Panc1 (cell line): Measurements from ENCODE around the gene NDUFA11. TPM values are rescaled to one million over a fixed set of nuclear protein-coding genes. Genes with fewer than 3 reads are reported as not detected.

ENCODE experiments used
- ATAC-seq: fragments of 200-7000 bp; cut with Tn5 transposase; 2 replicates; pipeline ENCODE4 v1.9.1; 2020; ENCODE audit warnings: mild to moderate bottlenecking, moderate library complexity
- BruUV-seq: library from RNA; stranded (reverse); fragments of 400-500 nt; replicated peaks from 2 replicates; lab custom pipeline; 2021; lab: Mats Ljungman, UMichigan
- CTCF ChIA-PET: fragments of 300-600 bp; sonication (Branson Sonifier 250); formaldehyde crosslinking; loops from one replicate; lab custom pipeline; 2022; ENCODE audit warnings: antibody characterized with exemption; lab: Charles Lee
- POLR2A ChIA-PET: fragments of 300-600 bp; sonication (Branson Sonifier 250); formaldehyde crosslinking; loops from one replicate; lab custom pipeline; 2022; ENCODE audit warnings: antibody characterized with exemption; lab: Charles Lee
- DNase-seq: peaks from one replicate; pipeline ENCODE4 v3.0.0-alpha.2; 2010; ENCODE audit warnings: low read depth, low spot score
- H3K27ac ChIP-seq: 2 replicates; pipeline ENCODE4 v1.5.1; 2011; ENCODE audit warnings: mild to moderate bottlenecking, low read length, inconsistent platforms
- H3K27me3 ChIP-seq: fragments of 200-500 bp; sonication (Bioruptor generic); 2 replicates; pipeline ENCODE4 v1.6.0; 2014; ENCODE audit warnings: low read length, inconsistent platforms; ENCODE audit not compliant: control insufficient read depth, insufficient read depth
- H3K36me3 ChIP-seq: fragments of 200-500 bp; sonication (Bioruptor generic); 2 replicates; pipeline ENCODE4 v1.5.1; 2014; ENCODE audit warnings: inconsistent platforms, mild to moderate bottlenecking, low read length, moderate library complexity; ENCODE audit not compliant: control insufficient read depth, insufficient read depth
- H3K4me1 ChIP-seq: 2 replicates; pipeline ENCODE4 v1.5.1; 2011; ENCODE audit warnings: inconsistent platforms, mild to moderate bottlenecking, low read length, moderate library complexity; ENCODE audit not compliant: control insufficient read depth, insufficient read depth
- H3K4me3 ChIP-seq, 2 experiments: 2 replicates each; pipeline ENCODE4 v1.5.1; 2011 to 2012; ENCODE audit warnings: low read depth in 2 of 2, low read length in 2 of 2, mild to moderate bottlenecking in 2 of 2, inconsistent platforms in 1 of 2, moderate library complexity in 1 of 2
- H3K9me3 ChIP-seq: fragments of 200-500 bp; sonication (Bioruptor generic); 2 replicates; pipeline ENCODE4 v1.5.1; 2014; ENCODE audit warnings: low read depth, mild to moderate bottlenecking, inconsistent platforms, low read length, moderate library complexity; ENCODE audit not compliant: control insufficient read depth, insufficient read depth
- POLR2AphosphoS5 ChIP-seq: IDR thresholded peaks from 2 replicates; pipeline ENCODE4 v1.6.1; 2012; ENCODE audit warnings: mild to moderate bottlenecking, low read depth, low read length, moderate library complexity
- SIN3A ChIP-seq: IDR thresholded peaks from 2 replicates; pipeline ENCODE4 v1.6.1; 2012; ENCODE audit warnings: low read depth, mild to moderate bottlenecking, low read length, moderate library complexity, borderline replicate concordance; ENCODE audit not compliant: insufficient read depth
- TCF7L2 ChIP-seq: IDR thresholded peaks from 2 replicates; pipeline ENCODE4 v1.6.1; 2011; ENCODE audit warnings: mild to moderate bottlenecking, low read depth, low read length, inconsistent platforms
- in situ Hi-C: cut with HindIII; loops from 2 replicates; pipeline ENCODE4 v1.10.0; 2016; ENCODE audit warnings: low sequenced_read_pairs, low pct_unique_long_range_greater_than_20kb
- intact Hi-C: fragments of 100-400 bp; cut with micrococcal nuclease; formaldehyde crosslinking; loops from one replicate; pipeline ENCODE4 v1.10.0; 2022; ENCODE audit not compliant: unreplicated experiment
- total RNA-seq: library from RNA; stranded (reverse); gene quantifications from one replicate; pipeline ENCODE4 v1.2.1, GENCODE V29; 2021; ENCODE audit not compliant: unreplicated experiment
- TF ChIP-seq, protein P1 (sequence below): fragments of 450-650 bp; IDR thresholded peaks from 2 replicates; pipeline ENCODE4 v1.5.1; 2017; ENCODE audit warnings: mild to moderate bottlenecking
- TF ChIP-seq, protein P2 (sequence below), 2 experiments: IDR thresholded peaks; 2 replicates each; pipeline ENCODE4 v1.6.1; 2011 to 2012; ENCODE audit warnings: low read depth in 2 of 2, control low read depth in 1 of 2, low read length in 1 of 2, mild to moderate bottlenecking in 1 of 2, moderate library complexity in 1 of 2; ENCODE audit not compliant: insufficient read depth in 1 of 2

Gene NDUFA11
- total RNA-seq, 1 experiment from 2014 or later: 242 TPM

DNA sequence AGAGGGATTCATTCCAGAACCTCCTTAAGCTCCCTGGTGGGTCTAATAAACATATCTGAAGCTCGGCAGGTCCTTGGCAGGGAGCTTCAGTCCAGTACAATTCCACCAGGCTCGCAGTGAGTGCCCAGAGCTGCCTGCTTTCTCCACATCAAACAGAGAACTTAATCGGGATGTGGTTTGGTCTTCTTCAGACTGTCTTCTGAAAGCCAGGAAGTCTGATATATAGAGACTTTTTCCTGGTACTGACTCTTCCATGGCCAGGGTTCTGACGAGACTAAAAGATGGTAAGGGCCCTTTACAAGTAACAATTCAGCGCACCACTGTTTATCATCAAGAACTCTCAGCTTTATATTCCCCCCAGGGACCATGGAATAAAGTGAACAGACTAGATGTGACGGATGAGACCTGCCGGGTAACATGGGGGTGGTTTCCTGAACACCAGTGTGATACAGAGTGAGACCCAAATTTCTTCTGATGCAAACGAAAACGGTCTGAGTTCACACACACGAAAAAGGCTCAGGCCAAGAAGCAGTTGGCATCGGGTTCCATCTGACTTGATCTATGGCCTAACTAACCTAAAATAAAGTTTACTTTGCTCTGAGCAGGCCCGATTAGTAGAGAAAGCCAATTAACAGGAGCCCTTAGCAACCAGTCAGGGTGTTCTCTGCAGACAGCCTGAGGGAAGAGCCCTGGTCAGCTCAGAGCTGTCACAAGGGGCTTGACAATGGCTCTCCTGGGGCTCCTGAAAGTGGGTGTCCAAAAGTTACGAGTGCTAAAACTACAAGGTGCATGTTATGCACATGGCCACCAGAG is 45.4 kb upstream of the NDUFA11 start:
- in situ Hi-C loops (no loop called here), intact Hi-C loops (no loop called here)
- Histone ChIP-seq H3K27me3 (no peaks in the 10 kb centered on the region), H3K4me1 (peaks cover under 1% of the 10 kb centered on the region; the same call in 1 of the 2 replicates), H3K27ac (no peak overlapping the region), H3K36me3 (no peaks in the 10 kb centered on the region), H3K9me3 (no peaks in the 10 kb centered on the region), H3K4me3 (no peak overlapping the region)
- ATAC-seq: no peak
- POLR2A ChIA-PET: no interaction called here
- no TSS peak for BruUV-seq
- CTCF ChIA-PET: no interaction called here
- TF ChIP-seq SIN3A (no peak), POLR2AphosphoS5 (no peak), TCF7L2 (no peak)
- TF ChIP-seq, protein P1, sequence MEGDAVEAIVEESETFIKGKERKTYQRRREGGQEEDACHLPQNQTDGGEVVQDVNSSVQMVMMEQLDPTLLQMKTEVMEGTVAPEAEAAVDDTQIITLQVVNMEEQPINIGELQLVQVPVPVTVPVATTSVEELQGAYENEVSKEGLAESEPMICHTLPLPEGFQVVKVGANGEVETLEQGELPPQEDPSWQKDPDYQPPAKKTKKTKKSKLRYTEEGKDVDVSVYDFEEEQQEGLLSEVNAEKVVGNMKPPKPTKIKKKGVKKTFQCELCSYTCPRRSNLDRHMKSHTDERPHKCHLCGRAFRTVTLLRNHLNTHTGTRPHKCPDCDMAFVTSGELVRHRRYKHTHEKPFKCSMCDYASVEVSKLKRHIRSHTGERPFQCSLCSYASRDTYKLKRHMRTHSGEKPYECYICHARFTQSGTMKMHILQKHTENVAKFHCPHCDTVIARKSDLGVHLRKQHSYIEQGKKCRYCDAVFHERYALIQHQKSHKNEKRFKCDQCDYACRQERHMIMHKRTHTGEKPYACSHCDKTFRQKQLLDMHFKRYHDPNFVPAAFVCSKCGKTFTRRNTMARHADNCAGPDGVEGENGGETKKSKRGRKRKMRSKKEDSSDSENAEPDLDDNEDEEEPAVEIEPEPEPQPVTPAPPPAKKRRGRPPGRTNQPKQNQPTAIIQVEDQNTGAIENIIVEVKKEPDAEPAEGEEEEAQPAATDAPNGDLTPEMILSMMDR: no peak
- TF ChIP-seq, protein P2, sequence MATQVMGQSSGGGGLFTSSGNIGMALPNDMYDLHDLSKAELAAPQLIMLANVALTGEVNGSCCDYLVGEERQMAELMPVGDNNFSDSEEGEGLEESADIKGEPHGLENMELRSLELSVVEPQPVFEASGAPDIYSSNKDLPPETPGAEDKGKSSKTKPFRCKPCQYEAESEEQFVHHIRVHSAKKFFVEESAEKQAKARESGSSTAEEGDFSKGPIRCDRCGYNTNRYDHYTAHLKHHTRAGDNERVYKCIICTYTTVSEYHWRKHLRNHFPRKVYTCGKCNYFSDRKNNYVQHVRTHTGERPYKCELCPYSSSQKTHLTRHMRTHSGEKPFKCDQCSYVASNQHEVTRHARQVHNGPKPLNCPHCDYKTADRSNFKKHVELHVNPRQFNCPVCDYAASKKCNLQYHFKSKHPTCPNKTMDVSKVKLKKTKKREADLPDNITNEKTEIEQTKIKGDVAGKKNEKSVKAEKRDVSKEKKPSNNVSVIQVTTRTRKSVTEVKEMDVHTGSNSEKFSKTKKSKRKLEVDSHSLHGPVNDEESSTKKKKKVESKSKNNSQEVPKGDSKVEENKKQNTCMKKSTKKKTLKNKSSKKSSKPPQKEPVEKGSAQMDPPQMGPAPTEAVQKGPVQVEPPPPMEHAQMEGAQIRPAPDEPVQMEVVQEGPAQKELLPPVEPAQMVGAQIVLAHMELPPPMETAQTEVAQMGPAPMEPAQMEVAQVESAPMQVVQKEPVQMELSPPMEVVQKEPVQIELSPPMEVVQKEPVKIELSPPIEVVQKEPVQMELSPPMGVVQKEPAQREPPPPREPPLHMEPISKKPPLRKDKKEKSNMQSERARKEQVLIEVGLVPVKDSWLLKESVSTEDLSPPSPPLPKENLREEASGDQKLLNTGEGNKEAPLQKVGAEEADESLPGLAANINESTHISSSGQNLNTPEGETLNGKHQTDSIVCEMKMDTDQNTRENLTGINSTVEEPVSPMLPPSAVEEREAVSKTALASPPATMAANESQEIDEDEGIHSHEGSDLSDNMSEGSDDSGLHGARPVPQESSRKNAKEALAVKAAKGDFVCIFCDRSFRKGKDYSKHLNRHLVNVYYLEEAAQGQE (IDR thresholded peaks at IDR 0.05; ENCODE audit: insufficient read depth in 1 of 2, low read depth in 2 of 2, low read length in 1 of 2): no peak
- no peak for DNase-seq

- no peaks in the 10 kb centered on the region for H3K4me1 ChIP-seq
- no peaks in the 10 kb centered on the region for H3K9me3 ChIP-seq
- ATAC-seq (no peak), DNase-seq (no peak)
- no TSS peak for BruUV-seq
- in situ Hi-C loops: no loop called here
- no peak overlapping the region for H3K27ac ChIP-seq
- CTCF ChIA-PET: no interaction called here
- H3K36me3 ChIP-seq: no peaks in the 10 kb centered on the region
- no peaks in the 10 kb centered on the region for H3K27me3 ChIP-seq
- TF ChIP-seq TCF7L2 (no peak), POLR2AphosphoS5 (no peak)
- TF ChIP-seq, protein P2 (IDR thresholded peaks at IDR 0.05; ENCODE audit: insufficient read depth in 1 of 2, low read depth in 2 of 2, low read length in 1 of 2): no peak
- TF ChIP-seq, protein P1: no peak
- intact Hi-C loops: no loop called here
- POLR2A ChIA-PET: no interaction called here
- no peak overlapping the region for H3K4me3 ChIP-seq
Measured at GRCh38 chr19:5947435-5947834, 43.8 kb upstream of the NDUFA11 start.
